Activated CD4-positive, alpha-beta T cell treated with anti-CD3 and anti-CD28 coated beads for 24 hours (primary cell): Measurements from ENCODE around the gene SGK2.

ENCODE experiments used
- DNase-seq, 2 donors: peaks; one replicate each; pipeline ENCODE4 v3.0.0-alpha.2; 2020; ENCODE audit warnings: low read depth in 2 of 2

Gene SGK2

DNA sequence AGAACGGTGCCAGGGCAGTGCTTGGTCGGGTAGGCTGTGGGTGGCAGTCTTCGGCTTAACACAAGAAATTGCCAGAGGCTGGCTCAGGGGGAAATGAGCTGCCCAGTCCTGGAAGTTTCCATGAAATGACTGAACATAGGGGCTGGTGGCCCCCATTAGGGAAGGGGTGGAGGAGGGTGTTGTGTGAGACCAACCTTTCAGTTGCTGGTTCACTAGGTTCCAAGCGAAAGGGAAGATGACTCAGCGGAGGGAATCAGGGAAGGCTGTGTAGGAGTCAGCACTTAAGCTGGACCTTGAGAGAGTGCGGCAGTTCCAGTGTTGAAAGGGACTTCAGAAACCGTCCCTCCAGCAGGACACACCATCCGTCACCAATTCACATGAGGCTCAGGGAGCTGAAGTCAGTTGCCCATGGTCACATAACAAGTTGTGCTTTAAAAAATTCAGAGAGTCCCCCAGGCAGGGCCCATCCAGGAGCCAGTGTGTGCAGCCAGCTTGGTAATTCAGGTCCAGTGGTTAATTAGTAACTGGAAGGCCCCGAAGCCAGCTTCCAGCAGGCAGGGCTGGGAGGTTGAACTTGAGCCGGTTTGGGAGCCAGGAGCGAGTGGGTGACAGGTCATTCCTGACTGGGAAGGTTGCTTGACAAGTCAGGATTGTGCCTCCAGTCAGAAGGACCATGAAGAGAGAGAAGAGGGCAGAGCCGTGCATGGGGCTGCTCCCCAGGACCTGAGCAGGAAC lies at the start of gene SGK2:
TSS of gene SGK2 (plus strand) at position 616 of the 735 bp plus-strand sequence. CDS start 7,469 bp downstream, outside the sequence.
- no peak for DNase-seq

DNA sequence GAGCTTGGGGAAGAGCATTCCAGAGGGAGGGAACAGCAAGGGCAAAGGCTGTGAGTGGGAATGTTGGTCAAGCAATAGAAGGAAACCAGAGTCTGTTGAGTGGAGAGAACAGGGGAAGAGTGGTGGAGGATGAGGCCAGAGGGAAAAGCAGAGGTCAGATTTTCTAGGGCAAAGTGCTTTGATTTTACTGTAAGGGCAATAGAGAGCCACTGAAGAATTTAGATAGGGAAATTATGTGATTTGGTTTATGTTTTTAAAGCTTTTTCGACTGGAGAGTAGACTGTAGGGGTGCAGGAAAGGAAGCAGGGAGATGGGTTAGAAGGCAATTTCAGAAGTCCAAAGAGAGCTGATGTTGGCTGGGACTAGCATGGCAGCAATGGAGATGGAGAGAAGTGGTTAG lies 46.9 kb upstream of the SGK2 start:
- DNase-seq: no peak

DNA sequence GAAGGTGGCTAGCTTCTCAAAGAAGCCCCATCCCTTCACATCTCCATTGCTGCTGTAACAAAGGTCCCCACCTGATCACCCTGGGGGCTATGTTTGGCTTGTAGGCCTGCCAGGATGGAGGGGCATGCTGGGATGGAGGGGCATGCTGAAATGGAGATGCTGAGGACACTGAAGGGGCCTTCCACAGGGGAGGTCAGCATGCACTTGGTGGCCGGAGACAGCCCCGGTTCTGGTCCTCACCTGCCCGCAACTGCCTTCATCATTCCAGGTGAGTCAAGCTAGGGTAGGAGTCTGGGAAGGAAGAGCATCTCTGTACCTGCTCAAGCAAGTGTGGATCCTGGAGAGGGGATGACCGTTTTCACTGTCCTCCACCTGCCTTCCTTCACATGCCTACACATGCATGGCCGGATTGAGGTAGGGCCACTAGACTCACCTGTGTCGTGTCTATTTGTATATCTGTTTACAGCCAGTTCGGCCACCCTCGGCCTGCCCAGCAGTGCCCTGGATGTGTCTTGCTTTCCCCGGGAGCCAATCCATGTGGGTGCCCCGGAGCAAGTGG lies 45.4 kb upstream of the SGK2 start:
- DNase-seq: no peak

DNA sequence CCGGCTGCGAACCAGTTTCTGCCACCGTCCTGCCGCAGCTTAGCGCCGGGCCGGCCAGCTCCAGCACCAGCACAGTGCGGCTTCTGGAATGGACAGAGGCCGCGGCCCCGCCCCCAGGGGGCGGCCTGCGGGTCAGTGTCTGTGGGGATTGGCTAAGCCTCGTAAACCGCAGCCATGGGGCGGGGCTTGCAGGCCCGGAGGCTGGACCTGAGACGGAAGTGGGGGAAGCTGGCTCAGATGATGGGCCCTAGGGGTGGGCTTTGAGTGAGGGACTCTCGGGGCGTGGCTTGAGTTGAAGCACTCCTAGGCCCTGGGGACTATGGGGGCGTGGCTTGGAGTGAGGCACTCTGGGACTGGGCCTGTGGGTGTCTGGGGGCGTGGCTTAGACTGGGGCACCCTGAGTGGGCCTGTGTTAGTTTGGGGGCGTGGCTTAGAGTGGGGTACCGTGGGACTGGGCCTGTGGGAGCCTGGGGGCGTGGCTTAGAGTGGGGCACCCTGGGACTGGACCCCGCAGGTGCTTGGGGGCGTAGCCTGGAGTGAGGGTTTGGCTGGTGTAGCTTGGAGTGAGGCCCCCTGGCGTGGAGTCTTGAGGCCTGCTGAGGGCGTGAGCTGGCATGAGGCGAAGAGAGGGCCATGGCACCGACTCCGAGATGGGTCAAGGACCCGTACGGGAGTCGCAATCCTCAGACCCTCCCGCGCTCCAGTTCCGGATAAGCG lies 44.7 kb upstream of the SGK2 start:
- peak; percentile 73 to 85 for DNase-seq

DNA sequence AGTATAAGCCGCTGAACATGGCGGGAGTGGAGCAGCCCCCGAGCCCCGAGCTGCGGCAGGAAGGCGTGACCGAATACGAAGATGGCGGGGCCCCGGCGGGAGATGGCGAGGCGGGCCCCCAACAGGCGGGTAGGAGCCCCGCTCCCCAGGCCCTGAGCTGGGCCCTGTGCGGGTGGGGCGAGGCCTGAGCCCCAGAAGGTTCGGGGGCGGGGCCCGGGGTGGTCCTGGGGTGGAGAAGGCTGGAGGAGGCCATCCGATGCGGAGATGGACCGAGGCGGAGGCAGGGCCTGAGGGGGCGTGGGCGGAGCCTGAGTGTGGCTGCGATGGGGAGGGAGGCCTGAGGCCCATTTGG lies 44.2 kb upstream of the SGK2 start:
- DNase-seq: peak in 1 of 2 donors; percentile 3

DNA sequence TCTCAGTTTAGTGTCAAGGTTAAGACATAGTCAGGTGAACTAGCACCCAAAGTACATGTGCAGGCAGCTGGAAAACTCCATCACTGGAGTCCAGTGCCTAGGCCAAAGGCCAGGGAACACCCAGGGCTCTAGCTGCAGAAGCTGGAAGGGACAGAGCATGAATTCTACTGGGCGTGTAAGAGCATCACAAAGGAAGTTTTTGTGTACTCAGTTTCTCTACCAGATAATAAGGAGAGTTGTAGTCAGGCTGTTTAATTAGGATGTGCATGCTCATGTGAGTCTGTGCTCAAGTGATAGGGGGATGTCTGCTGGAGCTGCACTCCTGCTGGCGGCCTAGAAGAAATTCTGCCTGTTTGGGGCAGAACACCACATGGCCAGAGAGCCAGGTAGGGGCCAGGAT lies 43.2 kb upstream of the SGK2 start:
- DNase-seq: no peak

DNA sequence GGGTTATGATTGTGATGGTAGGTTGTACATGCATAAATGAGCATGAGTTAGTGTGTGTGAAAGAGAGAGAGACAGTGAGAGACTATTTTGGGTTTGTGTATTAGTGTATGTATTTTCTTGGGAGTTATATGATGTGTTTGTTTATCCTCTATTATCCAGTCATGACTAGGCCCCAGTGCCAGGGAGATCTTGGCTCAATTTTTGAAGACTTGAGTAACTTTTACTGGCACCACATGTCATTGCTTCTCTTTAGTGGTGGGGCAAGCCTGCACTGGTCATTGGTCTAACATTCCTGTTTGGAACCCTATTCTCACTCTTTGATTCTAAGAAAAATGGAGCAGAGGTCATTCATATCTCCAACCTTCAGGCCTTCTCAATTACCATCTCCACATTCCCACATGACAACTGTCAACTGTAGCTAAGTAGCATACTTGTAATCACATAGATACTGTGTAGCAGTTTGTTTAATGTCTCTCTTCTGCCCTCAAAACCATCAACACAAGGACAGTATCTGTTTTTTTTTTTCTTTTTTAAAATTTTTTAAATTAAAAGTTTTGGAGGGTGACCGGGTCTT lies 42.5 kb upstream of the SGK2 start:
- DNase-seq: no peak

DNA sequence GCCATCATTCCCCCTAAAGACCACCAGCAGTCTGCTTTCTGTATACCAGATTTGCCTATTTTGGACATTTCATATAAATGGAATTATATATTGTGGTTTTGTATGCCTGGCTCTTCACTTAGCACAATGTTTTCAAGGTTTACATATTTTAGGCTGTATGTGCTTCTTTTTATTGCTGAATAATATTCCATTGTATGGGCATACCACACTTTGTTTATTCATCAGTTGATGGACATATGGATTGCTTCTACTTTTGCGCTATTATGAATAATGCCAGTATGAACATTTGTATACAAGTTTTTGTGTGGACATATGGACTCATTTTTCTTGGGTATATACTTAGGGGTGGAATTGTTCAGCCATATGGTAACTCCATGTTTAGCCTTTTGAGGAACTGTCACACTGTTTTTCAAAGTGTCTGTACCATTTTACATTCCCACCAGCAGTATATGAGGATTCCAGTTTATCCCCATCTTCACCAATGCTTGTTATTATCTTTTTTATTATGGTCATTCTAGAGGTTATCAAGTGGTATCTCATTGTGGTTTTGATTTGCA lies 38.7 kb upstream of the SGK2 start:
- DNase-seq: no peak

DNA sequence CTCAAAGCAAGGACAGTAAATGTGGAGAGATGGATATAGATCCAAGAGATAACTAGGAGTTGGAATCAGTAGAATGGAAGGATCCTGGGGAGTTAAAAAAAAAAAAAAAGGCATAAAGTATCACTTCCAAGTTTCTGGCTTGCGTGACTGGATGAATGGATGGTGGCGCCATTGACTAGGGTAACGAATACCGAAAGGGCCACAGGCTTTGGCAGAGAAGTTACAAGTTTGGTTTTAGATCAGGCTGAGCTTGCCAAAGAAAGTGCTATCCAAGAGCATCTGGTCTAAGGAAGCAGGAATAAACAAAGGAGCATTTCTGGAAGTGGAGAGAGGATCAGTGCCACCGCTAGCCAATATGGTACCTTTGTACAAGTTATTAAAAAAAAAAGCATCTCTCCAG lies 33.8 kb upstream of the SGK2 start:
- no peak for DNase-seq

DNA sequence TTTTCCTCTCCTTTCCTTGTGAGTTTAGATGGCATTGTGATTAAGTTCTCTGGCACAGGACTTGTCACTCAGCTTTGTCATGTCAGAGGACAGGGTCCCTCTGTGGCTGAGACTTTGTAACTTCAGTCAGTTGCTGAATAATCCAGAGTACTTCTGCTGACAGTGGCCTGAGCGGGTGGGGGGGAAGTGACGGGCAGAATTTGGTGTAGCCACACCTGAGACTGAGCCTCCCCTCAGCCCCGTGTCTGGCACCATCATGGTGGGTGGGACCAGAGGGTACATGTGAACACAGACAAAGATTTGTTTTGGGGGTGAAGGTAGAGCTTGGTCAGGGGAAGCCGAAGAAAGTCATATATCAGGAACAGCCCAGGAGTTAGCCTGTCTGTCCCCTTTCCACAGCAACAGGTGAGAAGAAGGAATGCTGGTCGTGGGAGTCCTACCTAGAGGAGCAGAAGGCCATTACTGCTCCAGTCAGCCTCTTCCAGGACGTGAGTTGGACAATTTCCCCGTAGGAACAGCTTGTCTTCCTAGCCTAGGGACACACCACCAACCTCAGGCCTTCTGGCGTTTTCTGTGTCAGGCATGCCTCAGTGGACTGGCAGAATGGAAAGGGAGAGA lies 30.5 kb upstream of the SGK2 start:
- DNase-seq: no peak

DNA sequence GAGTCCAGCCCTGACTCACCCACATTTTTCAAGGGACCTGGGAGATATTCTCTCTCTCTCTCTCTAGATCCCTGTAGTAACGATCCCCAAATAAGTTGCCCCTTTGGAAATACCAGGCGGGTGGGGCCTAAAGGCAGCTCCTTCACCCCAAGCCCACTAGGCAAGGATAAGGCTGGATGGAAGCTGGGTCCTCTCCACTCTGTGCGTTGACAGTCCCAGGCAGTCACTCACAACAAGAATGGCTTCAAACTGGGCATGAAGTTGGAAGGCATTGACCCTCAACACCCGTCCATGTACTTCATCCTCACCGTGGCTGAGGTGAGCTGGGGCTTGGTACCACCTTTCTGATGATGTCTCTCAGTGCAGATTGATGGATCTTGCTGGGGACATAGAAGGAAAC lies 29.8 kb upstream of the SGK2 start:
- DNase-seq: no peak

DNA sequence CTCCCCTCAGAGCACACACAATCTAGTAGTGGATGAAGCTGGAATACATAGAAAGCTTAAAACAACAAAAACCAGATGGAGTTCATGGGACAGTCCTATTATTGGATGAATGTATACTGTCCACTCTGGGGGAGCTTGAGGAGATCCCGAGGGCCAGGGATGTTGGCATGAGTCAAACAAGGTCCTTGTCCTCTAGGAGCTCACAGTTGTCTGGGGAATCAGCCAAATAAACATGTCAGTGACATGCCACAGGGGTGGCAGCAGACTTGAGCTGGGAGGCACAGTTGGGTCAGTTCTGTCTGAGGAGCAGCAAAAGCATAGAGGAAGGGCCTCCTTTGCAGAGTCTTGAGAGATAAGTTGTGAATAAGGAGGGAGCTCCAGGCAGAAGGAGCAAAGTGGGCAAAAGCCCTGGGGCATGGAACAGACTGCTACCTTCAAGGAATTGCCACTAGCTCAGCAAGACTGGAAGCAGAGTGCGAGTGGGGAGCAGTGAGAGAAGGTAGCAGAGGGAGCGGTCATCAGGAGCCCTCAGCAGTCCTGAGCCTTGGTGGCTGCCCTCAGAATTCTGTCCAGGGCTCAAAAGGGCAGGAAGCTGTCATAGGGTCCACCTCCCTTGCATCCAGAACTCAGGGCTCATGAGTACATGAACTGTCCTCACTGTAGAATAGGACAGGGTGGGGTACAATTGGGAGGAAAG lies 29.2 kb upstream of the SGK2 start:
- DNase-seq: no peak

DNA sequence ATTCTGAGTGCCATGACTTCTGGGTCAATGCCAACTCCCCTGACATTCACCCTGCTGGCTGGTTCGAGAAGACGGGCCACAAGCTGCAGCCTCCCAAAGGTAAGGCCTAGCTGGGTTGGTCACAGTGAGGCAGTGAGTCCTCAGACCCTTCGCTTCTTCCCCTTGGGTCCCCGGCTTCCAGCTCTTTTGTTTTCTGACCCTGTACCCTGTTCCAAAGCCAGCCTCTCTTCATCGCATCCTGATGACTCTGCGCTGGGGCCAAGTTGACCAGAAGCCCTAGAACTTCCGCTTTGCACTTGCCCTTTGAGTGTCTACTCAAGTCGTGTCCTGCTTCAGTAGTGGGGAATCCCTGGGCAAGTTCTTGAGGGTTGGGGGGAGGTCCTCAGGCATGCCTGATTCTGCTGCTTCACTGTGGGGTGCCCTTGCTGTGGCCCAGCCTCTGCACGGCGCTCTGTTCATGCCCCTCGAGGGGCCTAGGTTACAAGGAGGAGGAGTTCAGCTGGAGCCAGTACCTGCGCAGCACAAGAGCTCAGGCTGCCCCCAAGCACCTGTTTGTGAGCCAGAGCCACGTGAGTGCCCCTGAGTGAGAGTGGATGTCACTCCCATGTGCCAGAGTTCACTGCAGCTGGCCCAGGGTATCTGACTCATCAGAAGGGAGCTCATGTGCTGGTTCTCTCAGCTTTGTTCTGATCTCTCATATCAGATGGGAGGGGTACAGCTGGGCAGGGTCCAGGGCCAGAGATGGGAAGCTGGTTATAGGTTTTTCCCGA lies 28.3 kb upstream of the SGK2 start:
- no peak for DNase-seq

DNA sequence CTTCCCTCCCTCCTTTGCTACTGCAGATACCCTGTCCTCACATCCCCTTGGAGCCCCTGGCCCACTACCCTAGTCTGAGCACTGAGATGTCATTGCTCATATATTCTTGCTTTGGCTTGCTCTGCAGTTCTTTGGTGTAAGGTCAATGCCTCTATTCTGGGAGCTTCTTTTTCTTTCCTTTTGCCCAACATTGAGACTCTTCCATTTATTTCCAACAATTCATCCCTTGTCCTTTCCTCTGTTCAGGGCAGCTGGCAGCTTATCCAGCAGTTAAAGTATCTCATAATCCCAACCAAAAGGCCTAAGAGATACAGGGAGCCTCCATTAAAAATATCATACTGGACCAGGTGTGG lies 27.8 kb upstream of the SGK2 start:
- DNase-seq: no peak

DNA sequence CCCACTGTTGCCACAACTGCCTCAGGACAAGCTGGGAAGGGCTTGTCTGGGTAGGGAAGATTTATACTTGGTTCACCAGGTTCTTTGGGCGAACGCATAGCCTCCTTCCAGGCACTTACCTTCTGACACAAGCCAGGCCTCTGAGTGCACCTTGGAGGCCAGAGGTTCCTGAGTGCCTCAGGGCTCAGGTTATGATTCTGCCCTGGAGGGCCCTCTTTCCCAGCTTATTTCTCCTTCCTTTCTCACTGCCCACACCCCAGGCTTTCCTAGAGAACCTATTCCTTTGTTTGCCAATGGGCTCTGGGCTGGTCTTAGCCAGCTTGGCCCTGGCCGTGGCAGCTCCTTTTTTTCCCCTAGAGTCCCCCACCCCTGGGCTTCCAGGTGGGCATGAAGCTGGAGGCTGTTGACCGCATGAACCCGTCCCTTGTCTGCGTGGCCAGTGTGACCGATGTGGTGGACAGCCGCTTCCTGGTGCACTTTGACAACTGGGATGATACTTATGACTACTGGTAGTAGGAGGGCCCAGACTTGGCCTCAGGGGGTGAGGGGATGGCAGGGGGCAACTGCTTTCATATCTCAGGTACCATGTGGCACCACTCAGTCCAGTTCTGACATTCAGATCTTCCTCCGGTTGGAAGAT lies 26.3 kb upstream of the SGK2 start:
- DNase-seq: no peak

DNA sequence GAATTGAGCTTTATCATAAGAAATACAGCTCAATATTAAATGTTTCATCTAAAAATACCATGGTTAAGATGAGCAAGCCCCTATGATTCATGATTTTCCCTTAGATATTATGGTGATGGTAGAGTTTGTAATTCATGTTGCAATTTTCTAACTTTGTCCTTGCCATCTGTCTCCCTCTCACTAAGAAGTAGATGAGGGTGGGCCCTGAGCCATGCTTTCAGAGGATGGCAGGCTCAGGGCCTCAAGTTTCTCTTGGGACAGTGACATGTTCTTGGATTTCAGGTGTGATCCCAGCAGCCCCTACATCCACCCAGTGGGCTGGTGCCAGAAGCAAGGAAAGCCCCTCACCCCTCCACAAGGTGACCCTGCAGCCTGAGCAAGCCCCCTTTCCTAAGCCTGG lies 25.8 kb upstream of the SGK2 start:
- no peak for DNase-seq

DNA sequence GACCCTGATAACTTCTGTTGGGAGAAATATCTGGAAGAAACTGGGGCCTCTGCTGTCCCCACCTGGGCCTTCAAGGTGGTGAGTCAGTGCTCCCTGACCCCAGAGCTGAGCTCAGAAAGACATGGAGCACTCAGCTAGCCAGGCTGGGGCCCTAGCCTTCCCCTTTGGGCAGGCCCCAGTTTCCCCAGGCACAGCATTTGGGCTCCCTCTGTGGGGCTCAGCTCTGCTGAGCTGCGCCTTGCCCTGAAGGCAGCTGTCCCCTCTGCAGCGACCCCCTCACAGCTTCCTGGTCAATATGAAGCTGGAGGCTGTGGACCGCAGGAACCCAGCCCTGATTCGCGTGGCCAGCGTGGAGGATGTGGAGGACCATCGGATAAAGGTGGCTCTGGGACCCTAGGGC lies 24.8 kb upstream of the SGK2 start:
- DNase-seq: no peak

DNA sequence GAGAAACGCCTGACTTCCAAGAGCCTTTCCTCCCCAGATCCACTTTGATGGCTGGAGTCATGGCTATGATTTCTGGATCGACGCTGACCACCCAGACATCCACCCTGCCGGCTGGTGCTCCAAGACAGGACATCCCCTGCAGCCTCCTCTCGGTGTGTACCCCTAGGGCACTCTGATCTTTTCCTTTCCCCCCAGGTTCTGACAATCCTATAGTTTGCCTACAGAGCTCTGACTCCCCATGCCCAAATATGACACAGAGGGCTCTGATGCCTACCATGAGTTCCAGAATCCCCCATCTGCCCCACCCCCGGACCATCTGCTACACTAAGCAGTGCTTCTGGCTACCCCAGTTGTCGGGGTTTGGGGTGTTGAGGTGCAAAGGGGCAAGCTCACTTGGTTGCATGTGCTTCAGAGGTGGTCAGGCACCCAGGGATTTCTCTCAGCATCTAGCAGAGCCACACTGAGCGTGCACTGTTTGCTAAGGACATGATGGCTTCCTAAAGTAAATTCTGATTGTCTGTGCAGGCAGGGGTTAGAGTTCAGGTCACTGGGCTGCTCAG lies 24.0 kb upstream of the SGK2 start:
- DNase-seq: no peak

DNA sequence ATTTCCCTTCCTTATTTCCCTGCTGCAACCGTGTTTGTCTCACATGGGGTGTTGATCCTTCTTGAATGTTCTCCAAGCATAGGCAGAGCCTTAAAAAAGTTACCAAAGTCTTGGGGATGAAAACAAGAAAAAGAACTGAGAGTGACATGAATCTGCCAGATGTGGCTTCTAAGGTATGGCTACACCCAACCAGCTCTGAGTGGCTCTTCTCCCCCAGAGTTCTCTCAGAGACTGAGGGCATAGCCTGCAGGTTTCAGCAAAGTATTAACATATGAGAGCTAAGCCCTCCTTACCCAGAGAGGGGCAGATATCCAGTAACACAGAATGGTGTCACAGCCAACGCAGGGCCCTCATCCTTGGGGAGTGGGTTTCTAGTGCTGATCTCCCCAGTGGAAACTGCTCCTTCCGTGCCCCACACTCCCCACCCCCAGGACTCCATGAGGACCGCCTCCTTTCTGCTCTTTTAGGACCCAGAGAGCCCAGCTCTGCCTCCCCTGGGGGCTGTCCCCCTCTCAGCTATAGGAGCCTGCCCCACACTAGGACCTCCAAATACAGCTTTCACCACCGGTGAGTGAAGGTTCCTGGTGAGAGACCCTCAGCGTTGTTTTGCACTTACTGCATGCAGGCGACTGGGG lies 23.3 kb upstream of the SGK2 start:
- DNase-seq: no peak
